ENCODE results near the gene NAIF1. TPM values are rescaled to one million over a fixed set of nuclear protein-coding genes. Genes with fewer than 3 reads are reported as not detected.

NAIF1 gene
- total RNA-seq, 4 donors from 2014 or later, result 3.8 to 27.4 (median 10.6) TPM

DNA sequence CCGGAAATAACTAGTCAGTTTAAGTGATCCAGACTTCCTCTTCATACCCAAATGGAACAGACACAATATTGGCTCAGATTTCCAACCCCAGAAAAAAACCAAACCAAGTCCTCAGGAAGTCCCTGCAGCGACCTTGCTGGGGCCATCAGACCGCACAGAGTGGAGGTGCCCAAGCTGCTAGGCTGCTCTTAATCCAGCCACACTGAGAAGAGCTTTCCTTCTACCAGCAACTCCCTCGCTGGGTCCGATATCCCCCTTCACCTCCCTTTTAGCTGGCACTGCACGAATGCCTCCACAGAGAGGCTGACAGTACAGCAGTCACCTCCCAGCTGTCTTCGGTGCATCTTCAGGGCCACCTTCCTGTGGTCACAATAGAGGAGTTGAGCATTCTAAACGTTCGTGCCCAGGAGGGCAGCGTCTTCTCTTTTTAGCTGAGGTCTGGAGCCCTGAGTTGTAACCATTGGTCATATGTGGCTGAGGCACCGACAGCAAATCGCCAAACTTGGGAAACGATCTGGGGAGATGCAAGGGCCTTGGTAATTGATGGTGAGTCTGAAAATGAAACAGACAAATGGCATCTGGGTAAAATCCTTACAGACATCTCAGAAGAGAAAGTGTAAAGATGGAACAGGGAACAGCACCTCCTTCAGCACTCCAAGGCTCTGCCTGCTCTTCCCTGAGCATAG, 5.7 kb downstream of the NAIF1 start:
- Histone ChIP-seq H3K4me3 (no peak overlapping the region), H3K27me3 (no peaks in the 10 kb centered on the region), H3K9me3 (no peaks in the 10 kb centered on the region), H3K4me1 (peaks cover 11 to 13% of the 10 kb centered on the region in 2 donors), H3K36me3 (no peaks in the 10 kb centered on the region), H3K27ac (peak overlapping the region; percentile 64 to 87)
- no peak for DNase-seq
- intact Hi-C loops (cut with DNase I; ENCODE audit: low total_unique reads), result no loop called here
- TF ChIP-seq, protein P1, sequence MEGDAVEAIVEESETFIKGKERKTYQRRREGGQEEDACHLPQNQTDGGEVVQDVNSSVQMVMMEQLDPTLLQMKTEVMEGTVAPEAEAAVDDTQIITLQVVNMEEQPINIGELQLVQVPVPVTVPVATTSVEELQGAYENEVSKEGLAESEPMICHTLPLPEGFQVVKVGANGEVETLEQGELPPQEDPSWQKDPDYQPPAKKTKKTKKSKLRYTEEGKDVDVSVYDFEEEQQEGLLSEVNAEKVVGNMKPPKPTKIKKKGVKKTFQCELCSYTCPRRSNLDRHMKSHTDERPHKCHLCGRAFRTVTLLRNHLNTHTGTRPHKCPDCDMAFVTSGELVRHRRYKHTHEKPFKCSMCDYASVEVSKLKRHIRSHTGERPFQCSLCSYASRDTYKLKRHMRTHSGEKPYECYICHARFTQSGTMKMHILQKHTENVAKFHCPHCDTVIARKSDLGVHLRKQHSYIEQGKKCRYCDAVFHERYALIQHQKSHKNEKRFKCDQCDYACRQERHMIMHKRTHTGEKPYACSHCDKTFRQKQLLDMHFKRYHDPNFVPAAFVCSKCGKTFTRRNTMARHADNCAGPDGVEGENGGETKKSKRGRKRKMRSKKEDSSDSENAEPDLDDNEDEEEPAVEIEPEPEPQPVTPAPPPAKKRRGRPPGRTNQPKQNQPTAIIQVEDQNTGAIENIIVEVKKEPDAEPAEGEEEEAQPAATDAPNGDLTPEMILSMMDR (IDR thresholded peaks at IDR 0.05), result no peak
- TF ChIP-seq POLR2A (IDR thresholded peaks at IDR 0.05), result no peak

DNA sequence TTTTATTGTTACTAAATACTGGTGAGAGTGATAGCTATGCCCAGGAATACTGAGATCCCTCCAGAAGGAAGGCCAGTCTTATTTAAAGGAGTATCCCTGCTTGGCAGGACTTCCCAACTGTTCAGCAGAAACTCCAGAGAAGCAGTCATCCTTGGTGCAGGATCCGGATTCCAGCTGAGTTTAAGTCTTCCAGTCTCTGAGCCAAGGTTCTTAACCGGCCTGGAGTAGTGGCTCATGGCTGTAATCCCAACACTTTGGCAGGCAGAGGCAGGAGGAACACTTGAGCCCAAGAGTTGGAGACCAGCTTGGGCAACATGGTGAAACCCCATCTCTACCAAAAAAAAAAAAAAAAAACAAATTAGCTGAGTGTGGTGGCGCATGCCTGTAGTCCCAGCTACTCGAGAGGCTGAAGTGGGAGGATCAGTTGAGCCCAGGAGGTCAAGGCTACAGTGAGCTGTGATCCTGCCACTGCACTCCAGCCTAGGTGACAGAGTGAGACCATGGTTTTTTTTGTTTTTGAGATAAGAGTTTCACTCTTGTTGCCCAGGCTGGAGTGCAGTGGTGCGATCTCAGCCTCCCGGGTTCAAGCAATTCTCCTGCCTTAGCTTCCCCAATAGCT, 7.6 kb downstream of the NAIF1 start:
- no peak for DNase-seq
- Histone ChIP-seq H3K27me3 (no peaks in the 10 kb centered on the region), H3K27ac (peak overlapping the region; percentile 87 to 90), H3K36me3 (no peaks in the 10 kb centered on the region), H3K4me1 (peaks cover 6 to 12% of the 10 kb centered on the region in 2 donors), H3K4me3 (no peak overlapping the region), H3K9me3 (no peaks in the 10 kb centered on the region)
- no peak for TF ChIP-seq POLR2A (IDR thresholded peaks at IDR 0.05)
- TF ChIP-seq, protein P1 (IDR thresholded peaks at IDR 0.05), result no peak
- intact Hi-C loops (cut with DNase I; ENCODE audit: low total_unique reads), result no loop called here

DNA sequence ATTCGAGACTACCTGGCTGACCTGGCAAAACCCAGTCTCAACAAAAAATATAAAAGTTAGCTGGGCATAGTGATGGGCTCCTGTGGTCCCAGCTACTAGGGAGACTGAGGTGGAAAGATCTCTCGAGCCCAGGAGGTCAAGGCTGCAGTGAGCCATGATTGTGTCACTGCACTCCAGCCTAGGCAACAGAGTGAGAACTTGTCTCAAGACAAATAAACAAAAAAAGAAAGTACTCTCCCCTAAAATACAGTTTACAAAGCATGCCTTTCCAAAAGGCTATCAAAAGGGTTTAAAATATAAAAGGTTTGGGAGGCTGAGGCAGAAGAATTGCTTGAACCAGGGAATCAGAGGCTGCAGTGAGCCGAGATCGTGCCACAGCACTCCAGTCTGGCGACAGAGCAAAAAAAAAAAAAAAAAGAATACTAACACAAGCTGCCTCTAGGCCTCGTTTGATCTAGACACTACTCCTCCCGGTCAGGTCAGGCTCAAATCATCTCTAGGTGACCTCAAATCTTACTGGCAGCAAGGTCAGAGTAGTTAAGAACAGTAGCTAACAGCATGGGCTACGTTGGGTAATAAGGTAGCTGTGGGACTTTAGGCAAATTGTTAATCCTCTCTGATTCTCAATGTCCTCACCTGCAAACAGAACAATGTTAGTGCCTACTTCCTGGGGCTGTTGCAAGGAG, 9.3 kb downstream of the NAIF1 start:
- peaks cover 6 to 12% of the 10 kb centered on the region in 2 donors for H3K4me1 ChIP-seq
- H3K9me3 ChIP-seq, result no peaks in the 10 kb centered on the region
- DNase-seq, result no peak
- peak overlapping the region; percentile 87 to 90 for H3K27ac ChIP-seq
- H3K27me3 ChIP-seq, result no peaks in the 10 kb centered on the region
- no peak overlapping the region for H3K4me3 ChIP-seq
- intact Hi-C loops (cut with DNase I; ENCODE audit: low total_unique reads), result no loop called here
- TF ChIP-seq POLR2A (IDR thresholded peaks at IDR 0.05), result no peak
- TF ChIP-seq, protein P1 (IDR thresholded peaks at IDR 0.05), result no peak
- no peaks in the 10 kb centered on the region for H3K36me3 ChIP-seq

DNA sequence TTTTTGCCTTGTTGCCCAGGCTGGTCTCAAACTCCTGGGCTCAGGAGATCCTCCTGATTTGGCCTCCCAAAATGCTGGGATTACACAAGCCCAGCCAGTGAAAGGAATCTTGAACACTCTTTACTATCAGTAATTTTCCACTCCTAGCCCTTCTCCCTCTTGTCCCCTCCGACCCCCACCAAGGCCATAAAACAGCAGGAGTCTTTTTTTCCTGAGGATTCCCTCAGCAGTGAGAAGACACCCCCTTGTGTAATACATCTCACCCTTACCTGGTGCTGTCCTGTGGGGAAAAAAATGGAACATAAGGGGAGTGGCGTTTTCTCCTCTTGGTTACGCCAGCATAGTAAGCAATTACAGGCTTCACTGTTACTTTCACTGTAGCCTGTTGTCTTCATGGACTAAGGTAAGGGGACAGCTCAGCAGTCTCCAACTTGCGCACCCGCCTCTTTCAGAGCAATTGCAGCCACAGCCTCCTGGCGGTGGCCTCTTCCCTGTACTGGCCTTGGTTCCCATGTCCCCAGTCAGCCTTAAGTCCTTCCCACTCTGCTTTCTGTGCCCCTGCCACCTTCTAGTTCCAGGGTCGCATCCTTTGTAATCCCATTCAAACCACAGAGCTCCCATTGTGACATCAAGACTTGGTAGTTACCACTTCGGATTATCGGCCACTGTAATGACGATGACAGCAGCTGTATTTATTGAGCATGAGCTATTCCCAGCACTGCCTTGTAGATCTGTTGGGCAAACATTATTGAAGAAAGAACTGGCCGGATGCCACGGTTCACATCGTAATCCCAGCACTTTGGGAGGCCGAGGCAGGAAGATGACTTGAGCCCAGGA, 10.0 kb downstream of the NAIF1 start:
- H3K36me3 ChIP-seq, result no peaks in the 10 kb centered on the region
- peaks cover 6 to 12% of the 10 kb centered on the region in 2 donors for H3K4me1 ChIP-seq
- H3K9me3 ChIP-seq, result no peaks in the 10 kb centered on the region
- no peak overlapping the region for H3K4me3 ChIP-seq
- intact Hi-C loops (cut with DNase I; ENCODE audit: low total_unique reads), result no loop called here
- TF ChIP-seq POLR2A (IDR thresholded peaks at IDR 0.05), result no peak
- TF ChIP-seq, protein P1 (IDR thresholded peaks at IDR 0.05), result no peak
- no peaks in the 10 kb centered on the region for H3K27me3 ChIP-seq
- peak overlapping the region; percentile 87 to 90 for H3K27ac ChIP-seq
- no peak for DNase-seq
